HepG2 (cell line): ENCODE results near the gene GPR55.

Source experiments
- EHMT2 ChIP-seq: fragments of 200-600 bp; sonication (generic); IDR thresholded peaks from 2 replicates; pipeline ENCODE4 v1.7.0; 2017; ENCODE audit warnings: antibody characterized with exemption, low read depth, low read length, borderline replicate concordance
- ELF4 ChIP-seq: sonication (generic); formaldehyde crosslinking; IDR thresholded peaks from 2 replicates; pipeline ENCODE4 v1.5.0; 2020; ENCODE audit warnings: missing genetic modification reagents, mild to moderate bottlenecking, moderate library complexity, borderline replicate concordance
- ESRRA ChIP-seq: sonication (generic); formaldehyde crosslinking; IDR thresholded peaks from 2 replicates; pipeline ENCODE4 v1.5.1; 2020; ENCODE audit warnings: mild to moderate bottlenecking, low read depth, missing genetic modification reagents
- GABPB1 ChIP-seq: IDR thresholded peaks from 2 replicates; pipeline ENCODE4 v1.6.1; 2016; ENCODE audit warnings: mild to moderate bottlenecking, missing genetic modification reagents, moderate library complexity, missing compliant biosample characterization
- PAX8 ChIP-seq: sonication (generic); formaldehyde crosslinking; IDR thresholded peaks from 2 replicates; pipeline ENCODE4 v1.8.0; 2022; ENCODE audit warnings: mild to moderate bottlenecking, missing genetic modification reagents, borderline replicate concordance
- POLR2A ChIP-seq, 2 experiments: IDR thresholded peaks; 2 replicates each; pipeline ENCODE4 v1.6.1; 2011; ENCODE audit warnings: low read depth in 2 of 2, low read length in 2 of 2, mild to moderate bottlenecking in 1 of 2, moderate library complexity in 1 of 2; ENCODE audit not compliant: insufficient read depth in 1 of 2
- ZSCAN29 ChIP-seq: sonication (generic); formaldehyde crosslinking; conservative IDR thresholded peaks from 2 replicates; pipeline ENCODE4 v1.4.0; 2020; ENCODE audit warnings: mild to moderate bottlenecking, missing genetic modification reagents
- TF ChIP-seq, protein P1 (sequence below): IDR thresholded peaks from 2 replicates; pipeline ENCODE4 v1.4.0; 2020; ENCODE audit warnings: mild to moderate bottlenecking, missing genetic modification reagents
- TF ChIP-seq, protein P2 (sequence below): sonication (generic); formaldehyde crosslinking; IDR thresholded peaks from 2 replicates; pipeline ENCODE4 v1.5.0; 2020; ENCODE audit warnings: mild to moderate bottlenecking, missing genetic modification reagents, moderate library complexity

DNA sequence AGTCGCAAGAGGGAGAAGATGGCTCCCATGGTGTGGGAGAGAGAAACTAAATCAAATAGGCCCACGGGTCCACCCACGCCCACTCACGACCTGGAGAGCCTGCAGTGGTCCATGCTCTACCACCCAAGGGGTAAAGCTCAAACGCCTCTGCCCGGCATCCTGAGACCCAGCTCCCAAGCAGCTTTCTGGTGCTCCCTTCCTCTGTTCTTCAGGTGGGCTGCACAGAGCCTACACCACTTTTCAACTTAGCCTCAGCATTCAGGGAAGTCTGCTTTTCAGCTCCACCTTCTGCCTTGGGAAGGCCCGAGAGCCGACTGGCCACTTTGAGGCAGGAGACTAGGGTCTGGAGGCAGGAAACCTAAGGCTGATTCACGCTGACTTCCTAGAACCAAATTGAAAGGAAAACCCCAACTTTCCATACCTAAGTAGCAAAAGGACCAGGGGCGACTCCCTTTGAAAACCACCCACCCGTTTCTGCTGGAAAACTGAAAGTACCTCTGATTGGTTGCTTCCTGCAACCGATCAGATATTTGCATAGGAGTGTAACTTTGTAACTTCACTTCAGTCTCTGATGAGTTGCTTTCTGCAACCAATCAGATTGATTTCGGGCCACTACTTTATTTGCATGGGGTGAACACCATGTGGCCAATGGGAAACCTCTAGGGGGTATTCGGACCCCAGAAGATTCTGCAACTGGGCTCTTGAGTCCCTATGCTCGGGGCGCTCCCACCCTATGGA is 44.0 kb upstream of the GPR55 start:
- TF ChIP-seq, protein P1, sequence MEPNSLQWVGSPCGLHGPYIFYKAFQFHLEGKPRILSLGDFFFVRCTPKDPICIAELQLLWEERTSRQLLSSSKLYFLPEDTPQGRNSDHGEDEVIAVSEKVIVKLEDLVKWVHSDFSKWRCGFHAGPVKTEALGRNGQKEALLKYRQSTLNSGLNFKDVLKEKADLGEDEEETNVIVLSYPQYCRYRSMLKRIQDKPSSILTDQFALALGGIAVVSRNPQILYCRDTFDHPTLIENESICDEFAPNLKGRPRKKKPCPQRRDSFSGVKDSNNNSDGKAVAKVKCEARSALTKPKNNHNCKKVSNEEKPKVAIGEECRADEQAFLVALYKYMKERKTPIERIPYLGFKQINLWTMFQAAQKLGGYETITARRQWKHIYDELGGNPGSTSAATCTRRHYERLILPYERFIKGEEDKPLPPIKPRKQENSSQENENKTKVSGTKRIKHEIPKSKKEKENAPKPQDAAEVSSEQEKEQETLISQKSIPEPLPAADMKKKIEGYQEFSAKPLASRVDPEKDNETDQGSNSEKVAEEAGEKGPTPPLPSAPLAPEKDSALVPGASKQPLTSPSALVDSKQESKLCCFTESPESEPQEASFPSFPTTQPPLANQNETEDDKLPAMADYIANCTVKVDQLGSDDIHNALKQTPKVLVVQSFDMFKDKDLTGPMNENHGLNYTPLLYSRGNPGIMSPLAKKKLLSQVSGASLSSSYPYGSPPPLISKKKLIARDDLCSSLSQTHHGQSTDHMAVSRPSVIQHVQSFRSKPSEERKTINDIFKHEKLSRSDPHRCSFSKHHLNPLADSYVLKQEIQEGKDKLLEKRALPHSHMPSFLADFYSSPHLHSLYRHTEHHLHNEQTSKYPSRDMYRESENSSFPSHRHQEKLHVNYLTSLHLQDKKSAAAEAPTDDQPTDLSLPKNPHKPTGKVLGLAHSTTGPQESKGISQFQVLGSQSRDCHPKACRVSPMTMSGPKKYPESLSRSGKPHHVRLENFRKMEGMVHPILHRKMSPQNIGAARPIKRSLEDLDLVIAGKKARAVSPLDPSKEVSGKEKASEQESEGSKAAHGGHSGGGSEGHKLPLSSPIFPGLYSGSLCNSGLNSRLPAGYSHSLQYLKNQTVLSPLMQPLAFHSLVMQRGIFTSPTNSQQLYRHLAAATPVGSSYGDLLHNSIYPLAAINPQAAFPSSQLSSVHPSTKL (CRISPR knock-in tag): no peak
- TF ChIP-seq ZSCAN29 (CRISPR knock-in tag) (no peak), EHMT2 (no peak), ESRRA (CRISPR knock-in tag) (no peak), POLR2A (IDR thresholded peaks at IDR 0.05; ENCODE audit: insufficient read depth in 1 of 2, low read depth in 2 of 2, low read length in 2 of 2) (no peak), PAX8 (no peak), ELF4 (CRISPR knock-in tag) (no peak), GABPB1 (CRISPR knock-in tag) (no peak)
- TF ChIP-seq, protein P2, sequence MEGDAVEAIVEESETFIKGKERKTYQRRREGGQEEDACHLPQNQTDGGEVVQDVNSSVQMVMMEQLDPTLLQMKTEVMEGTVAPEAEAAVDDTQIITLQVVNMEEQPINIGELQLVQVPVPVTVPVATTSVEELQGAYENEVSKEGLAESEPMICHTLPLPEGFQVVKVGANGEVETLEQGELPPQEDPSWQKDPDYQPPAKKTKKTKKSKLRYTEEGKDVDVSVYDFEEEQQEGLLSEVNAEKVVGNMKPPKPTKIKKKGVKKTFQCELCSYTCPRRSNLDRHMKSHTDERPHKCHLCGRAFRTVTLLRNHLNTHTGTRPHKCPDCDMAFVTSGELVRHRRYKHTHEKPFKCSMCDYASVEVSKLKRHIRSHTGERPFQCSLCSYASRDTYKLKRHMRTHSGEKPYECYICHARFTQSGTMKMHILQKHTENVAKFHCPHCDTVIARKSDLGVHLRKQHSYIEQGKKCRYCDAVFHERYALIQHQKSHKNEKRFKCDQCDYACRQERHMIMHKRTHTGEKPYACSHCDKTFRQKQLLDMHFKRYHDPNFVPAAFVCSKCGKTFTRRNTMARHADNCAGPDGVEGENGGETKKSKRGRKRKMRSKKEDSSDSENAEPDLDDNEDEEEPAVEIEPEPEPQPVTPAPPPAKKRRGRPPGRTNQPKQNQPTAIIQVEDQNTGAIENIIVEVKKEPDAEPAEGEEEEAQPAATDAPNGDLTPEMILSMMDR (CRISPR knock-in tag): no peak
